A673 (cell line): ENCODE results near the gene RAMP1.

Source experiments
- EZH2 ChIP-seq: fragments of 200-600 bp; sonication (generic); IDR thresholded peaks from 2 replicates; pipeline ENCODE4 v1.6.1; 2017; ENCODE audit warnings: borderline replicate concordance, low read depth, mild to moderate bottlenecking, mixed read lengths, antibody characterized with exemption, low read length; ENCODE audit not compliant: poor library complexity, severe bottlenecking
- TF ChIP-seq, protein P1 (sequence below): fragments of 300-800, 200-600 bp; sonication (generic); conservative IDR thresholded peaks from 2 replicates; pipeline ENCODE4 v1.5.1; 2017; ENCODE audit warnings: low read depth, mild to moderate bottlenecking, antibody characterized with exemption, low read length, moderate library complexity, mixed read lengths

DNA sequence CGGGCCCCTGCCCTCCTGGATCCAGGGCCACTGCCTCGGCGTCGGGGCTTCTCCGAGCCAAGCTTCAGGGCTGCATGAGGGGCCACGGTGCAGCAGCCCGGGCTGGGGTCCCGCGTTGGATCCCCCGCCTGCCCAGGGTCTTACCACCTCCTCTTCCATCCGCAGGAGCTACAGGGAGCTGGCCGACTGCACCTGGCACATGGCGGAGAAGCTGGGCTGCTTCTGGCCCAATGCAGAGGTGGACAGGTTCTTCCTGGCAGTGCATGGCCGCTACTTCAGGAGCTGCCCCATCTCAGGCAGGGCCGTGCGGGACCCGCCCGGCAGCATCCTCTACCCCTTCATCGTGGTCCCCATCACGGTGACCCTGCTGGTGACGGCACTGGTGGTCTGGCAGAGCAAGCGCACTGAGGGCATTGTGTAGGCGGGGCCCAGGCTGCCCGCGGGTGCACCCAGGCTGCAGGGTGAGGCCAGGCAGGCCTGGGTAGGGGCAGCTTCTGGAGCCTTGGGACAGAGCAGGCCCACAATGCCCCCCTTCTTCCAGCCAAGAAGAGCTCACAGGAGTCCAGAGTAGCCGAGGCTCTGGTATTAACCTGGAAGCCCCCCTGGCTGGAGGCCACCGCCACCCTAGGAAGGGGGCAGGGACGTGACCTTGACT lies 52.1 kb downstream of the RAMP1 start:
- TF ChIP-seq, protein P1, sequence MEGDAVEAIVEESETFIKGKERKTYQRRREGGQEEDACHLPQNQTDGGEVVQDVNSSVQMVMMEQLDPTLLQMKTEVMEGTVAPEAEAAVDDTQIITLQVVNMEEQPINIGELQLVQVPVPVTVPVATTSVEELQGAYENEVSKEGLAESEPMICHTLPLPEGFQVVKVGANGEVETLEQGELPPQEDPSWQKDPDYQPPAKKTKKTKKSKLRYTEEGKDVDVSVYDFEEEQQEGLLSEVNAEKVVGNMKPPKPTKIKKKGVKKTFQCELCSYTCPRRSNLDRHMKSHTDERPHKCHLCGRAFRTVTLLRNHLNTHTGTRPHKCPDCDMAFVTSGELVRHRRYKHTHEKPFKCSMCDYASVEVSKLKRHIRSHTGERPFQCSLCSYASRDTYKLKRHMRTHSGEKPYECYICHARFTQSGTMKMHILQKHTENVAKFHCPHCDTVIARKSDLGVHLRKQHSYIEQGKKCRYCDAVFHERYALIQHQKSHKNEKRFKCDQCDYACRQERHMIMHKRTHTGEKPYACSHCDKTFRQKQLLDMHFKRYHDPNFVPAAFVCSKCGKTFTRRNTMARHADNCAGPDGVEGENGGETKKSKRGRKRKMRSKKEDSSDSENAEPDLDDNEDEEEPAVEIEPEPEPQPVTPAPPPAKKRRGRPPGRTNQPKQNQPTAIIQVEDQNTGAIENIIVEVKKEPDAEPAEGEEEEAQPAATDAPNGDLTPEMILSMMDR: no peak
- TF ChIP-seq EZH2: no peak
